AG04450 (cell line): ENCODE measurements around the gene LIPF. TPM values are rescaled to one million over a fixed set of nuclear protein-coding genes. Genes with fewer than 3 reads are reported as not detected.

Experiments used
- CTCF ChIA-PET: fragments of 300-600, 350-600 bp; formaldehyde crosslinking; extraction: SDS; loops from one replicate; lab custom pipeline; 2022; ENCODE audit warnings: antibody characterized with exemption, inconsistent platforms; lab: Charles Lee
- POLR2A ChIA-PET: fragments of 350-600 bp; formaldehyde crosslinking; extraction: SDS; loops from one replicate; lab custom pipeline; 2021; ENCODE audit warnings: antibody characterized with exemption, inconsistent platforms; lab: Yijun Ruan, JAX
- DNase-seq: peaks from one replicate; pipeline ENCODE4 v3.0.0-alpha.2; 2011; ENCODE audit warnings: low read depth, low spot score
- H3K27ac ChIP-seq: one replicate; pipeline ENCODE4 v1.5.1; 2012; ENCODE audit warnings: low read depth, low read length, control low read depth
- H3K27me3 ChIP-seq: one replicate; pipeline ENCODE4 v1.6.0; 2012; ENCODE audit warnings: low read length; ENCODE audit not compliant: control insufficient read depth, insufficient read depth
- H3K4me3 ChIP-seq: 2 replicates; pipeline ENCODE4 v1.5.1; 2011; ENCODE audit warnings: mild to moderate bottlenecking, low read depth, low read length, control low read depth
- H3K9me3 ChIP-seq: 2 replicates; pipeline ENCODE4 v1.5.1; 2012; ENCODE audit warnings: low read length; ENCODE audit not compliant: control insufficient read depth, insufficient read depth
- polyA minus RNA-seq: library from RNA; depleted of rRNA, polyadenylated mRNA; stranded (reverse); fragments of >200 nt; gene quantifications from 2 replicates; pipeline ENCODE4 v1.2.3, GENCODE V29; 2011; rRNA and poly(A)+ RNA removed
- polyA plus RNA-seq: library from polyadenylated mRNA; depleted of rRNA; stranded (reverse); fragments of >200 nt; gene quantifications from 2 replicates; pipeline ENCODE4 v1.2.3, GENCODE V29; 2011; rRNA removed
- TF ChIP-seq, protein P1 (sequence below): IDR thresholded peaks from 2 replicates; pipeline ENCODE4 v1.5.1; 2011; ENCODE audit warnings: low read depth, low read length, control low read depth, inconsistent platforms

Gene LIPF, protein sequence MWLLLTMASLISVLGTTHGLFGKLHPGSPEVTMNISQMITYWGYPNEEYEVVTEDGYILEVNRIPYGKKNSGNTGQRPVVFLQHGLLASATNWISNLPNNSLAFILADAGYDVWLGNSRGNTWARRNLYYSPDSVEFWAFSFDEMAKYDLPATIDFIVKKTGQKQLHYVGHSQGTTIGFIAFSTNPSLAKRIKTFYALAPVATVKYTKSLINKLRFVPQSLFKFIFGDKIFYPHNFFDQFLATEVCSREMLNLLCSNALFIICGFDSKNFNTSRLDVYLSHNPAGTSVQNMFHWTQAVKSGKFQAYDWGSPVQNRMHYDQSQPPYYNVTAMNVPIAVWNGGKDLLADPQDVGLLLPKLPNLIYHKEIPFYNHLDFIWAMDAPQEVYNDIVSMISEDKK
- not detected in 2 replicates for polyA plus RNA-seq
- not detected in 2 replicates for polyA minus RNA-seq

DNA sequence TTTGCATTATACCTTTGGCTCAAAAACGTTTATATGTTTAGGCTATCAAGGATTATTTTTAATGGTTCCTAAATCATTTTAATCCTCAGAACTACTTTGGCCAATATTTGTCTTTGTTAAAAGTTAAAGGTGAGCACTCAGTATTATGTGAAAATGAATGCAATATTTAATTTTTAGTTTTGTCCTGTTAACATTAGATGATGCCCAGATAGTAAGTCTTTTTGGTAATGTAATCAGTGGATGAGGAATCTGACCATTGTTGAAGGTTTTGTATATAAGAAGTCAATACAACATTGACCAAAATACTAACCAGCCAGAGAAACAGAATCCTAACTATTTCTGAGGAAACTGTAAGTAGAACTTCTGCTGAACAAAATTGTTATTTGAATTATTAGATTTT, at the start of gene LIPF:
Gene LIPF (plus strand): TSS at position 301 of the 400 bp plus-strand sequence. CDS start 2,856 bp downstream, outside the sequence.
- Histone ChIP-seq H3K27me3 (no peaks in the 10 kb centered on the region), H3K4me3 (no peak within 1 kb of the TSS), H3K9me3 (no peaks in the 10 kb centered on the region), H3K27ac (no peak within 1 kb of the TSS)
- ChIA-PET CTCF (interaction anchor here (0.6 kb wide), 2 partner anchors 48 to 146 kb away, joined by 3 read pairs; no protein-coding TSS in a partner anchor), POLR2A (no interaction called here)
- TF ChIP-seq, protein P1, sequence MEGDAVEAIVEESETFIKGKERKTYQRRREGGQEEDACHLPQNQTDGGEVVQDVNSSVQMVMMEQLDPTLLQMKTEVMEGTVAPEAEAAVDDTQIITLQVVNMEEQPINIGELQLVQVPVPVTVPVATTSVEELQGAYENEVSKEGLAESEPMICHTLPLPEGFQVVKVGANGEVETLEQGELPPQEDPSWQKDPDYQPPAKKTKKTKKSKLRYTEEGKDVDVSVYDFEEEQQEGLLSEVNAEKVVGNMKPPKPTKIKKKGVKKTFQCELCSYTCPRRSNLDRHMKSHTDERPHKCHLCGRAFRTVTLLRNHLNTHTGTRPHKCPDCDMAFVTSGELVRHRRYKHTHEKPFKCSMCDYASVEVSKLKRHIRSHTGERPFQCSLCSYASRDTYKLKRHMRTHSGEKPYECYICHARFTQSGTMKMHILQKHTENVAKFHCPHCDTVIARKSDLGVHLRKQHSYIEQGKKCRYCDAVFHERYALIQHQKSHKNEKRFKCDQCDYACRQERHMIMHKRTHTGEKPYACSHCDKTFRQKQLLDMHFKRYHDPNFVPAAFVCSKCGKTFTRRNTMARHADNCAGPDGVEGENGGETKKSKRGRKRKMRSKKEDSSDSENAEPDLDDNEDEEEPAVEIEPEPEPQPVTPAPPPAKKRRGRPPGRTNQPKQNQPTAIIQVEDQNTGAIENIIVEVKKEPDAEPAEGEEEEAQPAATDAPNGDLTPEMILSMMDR, result no peak
- no peak for DNase-seq

DNA sequence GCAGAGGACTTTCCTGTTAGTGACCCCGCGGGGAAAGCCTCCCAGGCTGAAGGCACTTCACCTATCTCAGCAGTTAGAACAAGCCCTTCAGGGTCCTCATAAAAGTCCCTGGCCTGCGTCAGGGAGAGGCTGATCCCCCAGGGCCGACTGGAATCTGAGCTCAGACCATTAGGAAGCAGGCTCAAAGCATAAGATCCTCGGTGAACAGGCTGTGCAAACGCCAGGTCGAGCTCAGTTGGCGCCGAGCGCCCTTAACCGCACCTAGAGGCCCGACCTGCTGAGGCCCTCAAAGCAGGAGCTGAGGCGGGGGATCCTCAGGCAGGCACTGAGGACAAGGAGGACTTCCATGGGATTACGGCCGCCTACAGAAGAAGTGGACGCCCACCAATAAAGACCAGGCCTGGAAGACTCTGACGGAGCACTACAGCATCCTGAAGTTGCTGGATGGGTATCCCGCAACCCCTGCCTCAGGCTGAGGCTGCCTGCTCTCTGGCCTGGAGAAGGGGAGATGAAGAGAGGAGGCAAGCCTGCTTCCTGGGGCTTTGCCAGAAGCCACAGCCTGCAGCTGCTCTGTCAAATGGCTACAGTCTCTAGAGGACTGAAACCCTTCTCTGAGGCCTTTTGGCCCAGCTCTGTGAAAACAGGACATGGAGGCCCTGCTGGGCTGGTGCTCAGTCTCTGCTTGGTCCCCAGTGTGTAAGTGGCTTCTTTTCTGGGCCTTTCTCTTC, 47.8 kb upstream of the LIPF start:
- Histone ChIP-seq H3K9me3 (no peaks in the 10 kb centered on the region; the same call in 1 of the 2 replicates), H3K4me3 (no peak overlapping the region), H3K27ac (no peak overlapping the region), H3K27me3 (no peaks in the 10 kb centered on the region)
- no peak for DNase-seq
- ChIA-PET POLR2A (no interaction called here), CTCF (interaction anchor here (1.1 to 1.2 kb wide), 3 partner anchors 33 to 316 kb away, joined by 3 read pairs; partner anchors contain the start of gene RNLS)
- TF ChIP-seq, protein P1, result no peak

GRCh38 chr10:88617772-88618300, 46.4 kb upstream of the LIPF start:
- H3K27ac ChIP-seq, result no peak overlapping the region
- H3K27me3 ChIP-seq, result no peaks in the 10 kb centered on the region
- no peak for DNase-seq
- H3K4me3 ChIP-seq, result no peak overlapping the region
- TF ChIP-seq, protein P1, result no peak
- CTCF ChIA-PET, result interaction anchor here (1.0 to 1.2 kb wide), 3 partner anchors 35 to 70 kb away, joined by 3 read pairs; partner anchors contain the start of gene RNLS
- no peaks in the 10 kb centered on the region; the same call in 1 of the 2 replicates for H3K9me3 ChIP-seq
- POLR2A ChIA-PET, result interaction anchor here (1.2 kb wide), 1 partner anchor 35 kb away, joined by 3 read pairs; the partner anchor contains the start of gene RNLS

DNA sequence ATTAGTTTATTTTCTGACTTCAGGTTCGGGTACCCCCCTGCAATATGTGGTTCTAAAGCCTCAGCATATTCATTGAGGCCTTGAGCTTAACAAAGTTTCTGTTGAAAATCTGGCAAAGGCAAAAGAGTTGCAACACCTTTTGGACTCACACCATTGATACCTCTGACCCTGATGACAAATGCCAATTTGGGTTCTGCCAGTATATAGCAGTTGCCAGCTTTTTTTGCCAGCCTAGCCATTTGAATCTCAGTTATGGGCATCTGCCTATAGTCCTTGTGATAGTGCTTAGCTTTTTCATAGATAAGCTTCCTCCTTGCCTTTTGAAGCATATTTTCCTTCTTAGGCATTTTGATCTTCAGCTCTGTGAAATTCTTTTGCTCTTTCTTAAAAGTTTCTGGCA, 45.7 kb upstream of the LIPF start:
- ChIA-PET POLR2A (interaction anchor here (1.2 kb wide), 1 partner anchor 35 kb away, joined by 3 read pairs; the partner anchor contains the start of gene RNLS), CTCF (interaction anchor here (0.6 kb wide), 1 partner anchor 280 kb away, joined by 3 read pairs; no protein-coding TSS in a partner anchor)
- no peak for DNase-seq
- no peak overlapping the region for H3K27ac ChIP-seq
- H3K9me3 ChIP-seq, result no peaks in the 10 kb centered on the region; the same call in 1 of the 2 replicates
- no peak overlapping the region for H3K4me3 ChIP-seq
- no peaks in the 10 kb centered on the region for H3K27me3 ChIP-seq
- TF ChIP-seq, protein P1, result no peak
